Gastroesophageal sphincter (tissue), 4 donors: ENCODE data around the gene SEMA4D. TPM values are rescaled to one million over a fixed set of nuclear protein-coding genes. Genes with fewer than 3 reads are reported as not detected.

ENCODE experiments used
- ATAC-seq: fragments of 150-250 bp; one replicate; pipeline ENCODE4 v1.9.1; 2016; ENCODE audit warnings: mild to moderate bottlenecking, moderate library complexity
- H3K27ac ChIP-seq, 4 donors: fragments of 200-600 bp; sonication (generic) in 3 of 4; 1 replicate in 3 of 4; 2 replicates in 1 of 4; pipeline ENCODE4 v1.5.1; 2016 to 2019
- H3K27me3 ChIP-seq: fragments of 200-600 bp; sonication (generic); one replicate; pipeline ENCODE4 v1.5.1; 2019
- H3K36me3 ChIP-seq, 2 donors: fragments of 200-600 bp; sonication (generic); one replicate each; pipeline ENCODE4 v1.5.1; 2019; ENCODE audit warnings: control low read depth in 1 of 2
- H3K4me1 ChIP-seq, 3 donors: fragments of 200-600 bp; sonication (generic); 1 replicate in 2 of 3; 2 replicates in 1 of 3; pipeline ENCODE4 v1.5.1; 2016 to 2019; ENCODE audit warnings: control low read depth in 2 of 3
- H3K4me3 ChIP-seq, 2 donors: fragments of 200-600 bp; sonication (generic); one replicate each; pipeline ENCODE4 v1.5.1; 2019; ENCODE audit warnings: mild to moderate bottlenecking in 1 of 2, moderate library complexity in 1 of 2
- H3K9me3 ChIP-seq, 3 donors: fragments of 200-600 bp; sonication (generic); one replicate each; pipeline ENCODE4 v1.5.1; 2017 to 2019; ENCODE audit warnings: control low read depth in 2 of 3
- CTCF ChIP-seq, 4 experiments: fragments of 200-600 bp in 2 of 4; fragments of 450-650 bp in 2 of 4; sonication (generic) in 1 of 4; IDR thresholded peaks; one replicate each; pipeline ENCODE4 v1.5.1; 2017 to 2019; ENCODE audit warnings: antibody characterized with exemption in 4 of 4, mild to moderate bottlenecking in 2 of 4, moderate library complexity in 2 of 4
- EP300 ChIP-seq: sonication (generic); formaldehyde crosslinking; IDR thresholded peaks from one replicate; pipeline ENCODE4 v1.6.1; 2017; ENCODE audit warnings: antibody characterized with exemption, mild to moderate bottlenecking
- POLR2A ChIP-seq, 2 donors: fragments of 450-650 bp; IDR thresholded peaks; one replicate each; pipeline ENCODE4 v1.6.1; 2017; ENCODE audit warnings: antibody characterized with exemption in 2 of 2, mild to moderate bottlenecking in 2 of 2, moderate library complexity in 1 of 2
- POLR2AphosphoS5 ChIP-seq: sonication (generic); formaldehyde crosslinking; IDR thresholded peaks from one replicate; pipeline ENCODE4 v1.6.1; 2017; ENCODE audit warnings: antibody characterized with exemption
- WGBS, 2 donors: methylation state at CpG; one replicate each; pipeline ENCODE4 v1.1.5; 2018; ENCODE audit warnings: low coverage in 1 of 2; 5-methylcytosine and 5-hydroxymethylcytosine counted together
- total RNA-seq, 4 donors: library from RNA; depleted of rRNA; stranded (reverse); fragments of >200 nt; gene quantifications; one replicate each; pipeline ENCODE4 v1.1.0, GENCODE V29; 2016

Gene SEMA4D
- total RNA-seq, 4 donors from 2014 or later = 4.4 to 12.0 (median 6.5) TPM

GRCh38 chr9:89427621-89428221 lies 70.2 kb downstream of the SEMA4D start:
- ATAC-seq = no peak
- no CpG with 5 or more reads among the region's 17 CpGs for WGBS, 2 donors
- Histone ChIP-seq H3K4me1 (peaks cover 0 to 17% (median 0%) of the 10 kb centered on the region in 3 donors), H3K27ac (no peak overlapping the region), H3K36me3 (no peaks in the 10 kb centered on the region), H3K27me3 (no peaks in the 10 kb centered on the region), H3K9me3 (no peaks in the 10 kb centered on the region), H3K4me3 (no peak overlapping the region)
- no peak for TF ChIP-seq CTCF (IDR thresholded peaks at IDR 0.05)
- no peak for TF ChIP-seq EP300
- no peak for TF ChIP-seq POLR2A (IDR thresholded peaks at IDR 0.05)
- no peak for TF ChIP-seq POLR2AphosphoS5

GRCh38 chr9:89426384-89426961 lies 71.4 kb downstream of the SEMA4D start:
- H3K9me3 ChIP-seq = no peaks in the 10 kb centered on the region
- no peak overlapping the region for H3K27ac ChIP-seq
- H3K4me1 ChIP-seq = peaks cover 0 to 7% (median 0%) of the 10 kb centered on the region in 3 donors
- TF ChIP-seq POLR2A (IDR thresholded peaks at IDR 0.05) (no peak), POLR2AphosphoS5 (no peak), CTCF (IDR thresholded peaks at IDR 0.05) (no peak), EP300 (no peak)
- no peaks in the 10 kb centered on the region for H3K36me3 ChIP-seq
- no peak for ATAC-seq
- no peaks in the 10 kb centered on the region for H3K27me3 ChIP-seq
- H3K4me3 ChIP-seq = no peak overlapping the region
- WGBS, 2 donors = 73 to 85% methylated on average over 4 to 12 of the region's 14 CpGs

GRCh38 chr9:89425921-89426383 lies 72.0 kb downstream of the SEMA4D start:
- Histone ChIP-seq H3K9me3 (no peaks in the 10 kb centered on the region), H3K4me3 (no peak overlapping the region), H3K27me3 (no peaks in the 10 kb centered on the region), H3K36me3 (no peaks in the 10 kb centered on the region), H3K4me1 (peaks cover 0 to 7% (median 0%) of the 10 kb centered on the region in 3 donors), H3K27ac (no peak overlapping the region)
- no peak for ATAC-seq
- WGBS, 2 donors = 66% methylated on average over 4 of the region's 7 CpGs; no CpG with 5 or more reads in 1 of the 2 donors
- no peak for TF ChIP-seq CTCF (IDR thresholded peaks at IDR 0.05)
- TF ChIP-seq EP300 = no peak
- no peak for TF ChIP-seq POLR2A (IDR thresholded peaks at IDR 0.05)
- TF ChIP-seq POLR2AphosphoS5 = no peak

GRCh38 chr9:89425024-89425805 lies 72.7 kb downstream of the SEMA4D start:
- Histone ChIP-seq H3K9me3 (no peaks in the 10 kb centered on the region), H3K27me3 (no peaks in the 10 kb centered on the region), H3K27ac (no peak overlapping the region), H3K36me3 (no peaks in the 10 kb centered on the region), H3K4me3 (no peak overlapping the region), H3K4me1 (peaks cover 0 to 7% (median 0%) of the 10 kb centered on the region in 3 donors)
- no CpG with 5 or more reads among the region's 9 CpGs for WGBS, 2 donors
- TF ChIP-seq CTCF (IDR thresholded peaks at IDR 0.05) (no peak), POLR2A (IDR thresholded peaks at IDR 0.05) (no peak), EP300 (no peak), POLR2AphosphoS5 (no peak)
- ATAC-seq = no peak
